NCI-H128 (cell line): Measurements from ENCODE around the gene SLITRK5.

ENCODE experiments used
- DNase-seq: peaks from one replicate; lab custom pipeline; 2025; ENCODE audit not compliant: unreplicated experiment; lab: John Stamatoyannopoulos, UW

The SLITRK5 gene

DNA sequence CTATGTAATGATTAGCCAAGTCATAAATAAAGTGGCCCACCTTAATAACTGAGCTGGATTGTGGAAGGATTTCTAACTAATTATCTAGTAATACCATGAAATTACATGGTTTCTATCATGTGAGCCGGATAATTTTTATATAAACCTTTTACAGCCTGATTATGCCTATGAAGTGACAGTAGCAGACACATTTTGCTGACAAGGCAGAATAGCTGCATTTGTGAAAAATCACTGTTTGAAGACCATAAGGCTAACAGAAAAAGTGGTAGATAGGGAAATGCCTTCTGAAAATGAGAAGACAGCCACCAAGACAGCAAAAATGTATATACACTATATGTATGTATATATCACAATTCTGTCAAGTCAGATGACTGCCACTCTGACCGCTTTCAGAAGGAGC lies 27.1 kb downstream of the SLITRK5 start:
- no peak for DNase-seq

DNA sequence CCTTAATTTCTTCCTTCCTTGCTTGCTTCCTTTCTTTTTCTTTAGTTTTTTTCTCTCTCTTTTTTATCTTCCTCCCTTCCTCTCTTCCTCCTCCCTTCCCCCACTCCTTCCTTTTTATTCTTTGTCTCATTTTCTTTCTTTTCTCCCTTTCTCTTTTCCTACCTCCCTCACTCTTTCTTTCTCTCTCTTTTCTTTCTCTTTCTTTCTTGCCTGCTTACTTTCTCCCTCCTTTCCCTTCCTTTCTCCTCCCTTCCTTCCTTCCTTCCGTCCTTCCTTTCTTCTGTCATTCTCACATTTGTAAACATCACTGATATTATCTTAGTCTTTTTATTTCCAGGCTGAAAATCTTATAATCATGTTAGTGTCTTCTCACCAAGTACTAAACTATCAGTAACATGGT lies 38.8 kb downstream of the SLITRK5 start:
- no peak for DNase-seq

GRCh38 chr13:87712012-87712411 lies 40.8 kb downstream of the SLITRK5 start:
- no peak for DNase-seq
